ENCODE data around the gene TEX55.

The TEX55 gene

GRCh38 chr3:119184796-119185570 lies 39.0 kb downstream of the TEX55 start:
- Histone ChIP-seq H2AFZ (ENCODE audit: low read length, unreplicated experiment) (no peak overlapping the region), H3K27ac (ENCODE audit: low read depth, low read length) (peak overlapping the region; percentile 71), H3K36me3 (ENCODE audit: insufficient read depth, low read length) (no peaks in the 10 kb centered on the region), H3K4me3 (ENCODE audit: low read depth, low read length) (no peak overlapping the region), H3K79me2 (ENCODE audit: control insufficient read depth, insufficient read depth, low read length, unreplicated experiment) (no peaks in the 10 kb centered on the region), H3K4me1 (ENCODE audit: control insufficient read depth, insufficient read depth, low read length, unreplicated experiment) (peaks cover 27% of the 10 kb centered on the region), H3K27me3 (ENCODE audit: insufficient read depth, low read length) (no peaks in the 10 kb centered on the region)

- Histone ChIP-seq H3K36me3 (ENCODE audit: insufficient read depth, low read length) (no peaks in the 10 kb centered on the region), H3K27me3 (ENCODE audit: insufficient read depth, low read length) (no peaks in the 10 kb centered on the region), H3K79me2 (ENCODE audit: control insufficient read depth, insufficient read depth, low read length, unreplicated experiment) (no peaks in the 10 kb centered on the region), H2AFZ (ENCODE audit: low read length, unreplicated experiment) (no peak overlapping the region), H3K4me3 (ENCODE audit: low read depth, low read length) (no peak overlapping the region), H3K4me1 (ENCODE audit: control insufficient read depth, insufficient read depth, low read length, unreplicated experiment) (peaks cover 20% of the 10 kb centered on the region), H3K27ac (ENCODE audit: low read depth, low read length) (no peak overlapping the region)
Observed at GRCh38 chr3:119187266-119187665, 41.3 kb downstream of the TEX55 start.

GRCh38 chr3:119191800-119192199 lies 45.8 kb downstream of the TEX55 start:
- no peaks in the 10 kb centered on the region for H3K36me3 ChIP-seq (ENCODE audit: insufficient read depth, low read length)
- H3K27ac ChIP-seq (ENCODE audit: low read depth, low read length): no peak overlapping the region
- no peaks in the 10 kb centered on the region for H3K27me3 ChIP-seq (ENCODE audit: insufficient read depth, low read length)
- H2AFZ ChIP-seq (ENCODE audit: low read length, unreplicated experiment): no peak overlapping the region
- no peak overlapping the region for H3K4me3 ChIP-seq (ENCODE audit: low read depth, low read length)
- H3K79me2 ChIP-seq (ENCODE audit: control insufficient read depth, insufficient read depth, low read length, unreplicated experiment): no peaks in the 10 kb centered on the region
- H3K4me1 ChIP-seq (ENCODE audit: control insufficient read depth, insufficient read depth, low read length, unreplicated experiment): peaks cover 33% of the 10 kb centered on the region

GRCh38 chr3:119194237-119195150 lies 48.5 kb downstream of the TEX55 start:
- peaks cover 24% of the 10 kb centered on the region for H3K4me1 ChIP-seq (ENCODE audit: control insufficient read depth, insufficient read depth, low read length, unreplicated experiment)
- H2AFZ ChIP-seq (ENCODE audit: low read length, unreplicated experiment): no peak overlapping the region
- H3K27me3 ChIP-seq (ENCODE audit: insufficient read depth, low read length): no peaks in the 10 kb centered on the region
- no peaks in the 10 kb centered on the region for H3K36me3 ChIP-seq (ENCODE audit: insufficient read depth, low read length)
- H3K27ac ChIP-seq (ENCODE audit: low read depth, low read length): no peak overlapping the region; the same call in 1 of the 2 replicates
- H3K79me2 ChIP-seq (ENCODE audit: control insufficient read depth, insufficient read depth, low read length, unreplicated experiment): no peaks in the 10 kb centered on the region
- H3K4me3 ChIP-seq (ENCODE audit: low read depth, low read length): peak overlapping the region; percentile 15; the same call in 1 of the 2 replicates

- Histone ChIP-seq H3K4me1 (ENCODE audit: control insufficient read depth, insufficient read depth, low read length, unreplicated experiment) (peaks cover 24% of the 10 kb centered on the region), H2AFZ (ENCODE audit: low read length, unreplicated experiment) (no peak overlapping the region)
Observed at GRCh38 chr3:119195151-119195476, 49.1 kb downstream of the TEX55 start.

GRCh38 chr3:119195911-119196310 lies 49.9 kb downstream of the TEX55 start:
- peaks cover 24% of the 10 kb centered on the region for H3K4me1 ChIP-seq (ENCODE audit: control insufficient read depth, insufficient read depth, low read length, unreplicated experiment)
- H3K27ac ChIP-seq (ENCODE audit: low read depth, low read length): no peak overlapping the region
- no peaks in the 10 kb centered on the region for H3K79me2 ChIP-seq (ENCODE audit: control insufficient read depth, insufficient read depth, low read length, unreplicated experiment)
- no peak overlapping the region for H3K4me3 ChIP-seq (ENCODE audit: low read depth, low read length)
- H2AFZ ChIP-seq (ENCODE audit: low read length, unreplicated experiment): no peak overlapping the region
- H3K36me3 ChIP-seq (ENCODE audit: insufficient read depth, low read length): no peaks in the 10 kb centered on the region
- H3K27me3 ChIP-seq (ENCODE audit: insufficient read depth, low read length): no peaks in the 10 kb centered on the region

More at GRCh38 chr3:119195151-119195476, 49.1 kb downstream of the TEX55 start:
- no peaks in the 10 kb centered on the region for H3K27me3 ChIP-seq (ENCODE audit: insufficient read depth, low read length)
- no peaks in the 10 kb centered on the region for H3K36me3 ChIP-seq (ENCODE audit: insufficient read depth, low read length)
- H3K4me3 ChIP-seq (ENCODE audit: low read depth, low read length): peak overlapping the region; percentile 15; the same call in 1 of the 2 replicates
- no peaks in the 10 kb centered on the region for H3K79me2 ChIP-seq (ENCODE audit: control insufficient read depth, insufficient read depth, low read length, unreplicated experiment)
- H3K27ac ChIP-seq (ENCODE audit: low read depth, low read length): no peak overlapping the region; the same call in 1 of the 2 replicates
